H7 (cell line): ENCODE results near the gene ZNF174. TPM values are rescaled to one million over a fixed set of nuclear protein-coding genes. Genes with fewer than 3 reads are reported as not detected.

Experiments
- DNase-seq: peaks from one replicate; pipeline ENCODE4 v3.0.0; 2012
- H3K27me3 ChIP-seq: 2 replicates; pipeline ENCODE4 v1.6.0; 2011; ENCODE audit warnings: mild to moderate bottlenecking, low read length; ENCODE audit not compliant: control insufficient read depth, insufficient read depth
- H3K36me3 ChIP-seq: replicated peaks from 2 replicates; pipeline ENCODE4 v1.5.1; 2011; ENCODE audit warnings: low read length; ENCODE audit not compliant: control insufficient read depth, insufficient read depth
- H3K4me3 ChIP-seq: 2 replicates; pipeline ENCODE4 v1.5.1; 2011; ENCODE audit warnings: low read depth, mild to moderate bottlenecking, control low read depth, low read length, moderate library complexity; ENCODE audit not compliant: insufficient read depth
- total RNA-seq: library from RNA; depleted of rRNA; stranded (reverse); fragments of >200 nt; shearing (Covaris generic); gene quantifications from 2 replicates; pipeline ENCODE4 v1.2.3, GENCODE V29; 2014

ZNF174 gene
- total RNA-seq, 1 experiment from 2014 or later: 11.6 TPM

DNA sequence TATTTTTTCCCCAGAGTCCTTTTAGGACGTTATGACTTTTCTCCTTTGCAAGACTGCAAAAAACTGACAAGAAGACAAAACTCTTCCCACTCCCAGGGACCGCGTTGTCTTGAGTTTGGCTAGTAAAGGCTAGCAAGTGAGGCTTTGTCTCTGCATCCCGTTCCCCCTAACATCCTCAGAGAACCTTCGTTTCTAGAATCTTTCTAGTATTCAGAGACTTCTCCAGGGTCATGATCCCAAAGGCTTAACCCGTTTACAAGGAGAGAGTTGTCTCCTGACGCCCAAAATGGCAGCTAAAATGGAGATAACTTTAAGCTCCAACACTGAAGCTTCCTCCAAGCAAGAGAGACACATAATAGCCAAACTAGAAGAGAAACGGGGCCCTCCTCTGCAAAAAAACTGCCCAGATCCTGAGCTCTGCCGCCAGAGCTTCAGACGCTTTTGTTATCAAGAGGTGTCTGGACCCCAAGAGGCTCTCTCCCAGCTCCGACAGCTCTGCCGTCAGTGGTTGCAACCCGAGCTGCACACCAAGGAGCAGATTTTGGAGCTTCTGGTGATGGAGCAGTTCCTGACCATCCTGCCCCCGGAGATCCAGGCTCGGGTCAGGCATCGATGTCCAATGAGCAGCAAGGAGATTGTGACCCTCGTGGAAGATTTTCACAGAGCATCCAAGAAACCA, 843 bp downstream of the ZNF174 start:
- peaks cover 13% of the 10 kb centered on the region for H3K36me3 ChIP-seq
- H3K27me3 ChIP-seq: no peaks in the 10 kb centered on the region; the same call in 1 of the 2 replicates
- peak overlapping the region; percentile 97 for H3K4me3 ChIP-seq
- peak; percentile 71 for DNase-seq

DNA sequence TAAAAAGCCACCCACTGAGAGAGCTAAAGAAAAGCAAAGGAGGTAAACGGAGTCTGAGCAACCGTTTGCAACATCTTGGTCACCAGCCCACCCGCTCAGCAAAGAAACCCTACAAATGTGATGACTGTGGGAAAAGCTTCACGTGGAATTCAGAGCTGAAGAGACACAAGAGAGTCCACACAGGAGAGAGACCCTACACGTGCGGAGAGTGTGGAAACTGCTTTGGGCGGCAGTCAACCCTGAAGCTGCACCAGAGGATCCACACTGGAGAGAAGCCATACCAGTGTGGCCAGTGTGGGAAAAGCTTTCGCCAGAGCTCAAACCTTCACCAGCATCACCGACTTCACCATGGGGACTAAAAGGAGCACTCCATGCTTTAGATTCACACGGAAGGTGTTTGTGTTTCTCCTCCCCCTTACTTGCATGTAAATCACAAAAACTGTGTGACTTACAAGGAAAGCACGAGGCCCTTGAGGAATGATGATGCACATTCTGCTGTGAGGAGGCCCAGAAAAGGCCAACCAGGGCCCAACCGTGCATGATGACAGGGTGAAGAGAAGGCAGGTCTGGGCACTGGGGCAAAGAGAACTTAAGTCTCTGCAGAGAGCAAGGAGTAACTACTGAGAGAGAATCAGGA, 7.7 kb downstream of the ZNF174 start:
- Histone ChIP-seq H3K4me3 (no peak overlapping the region), H3K36me3 (peaks cover 15% of the 10 kb centered on the region), H3K27me3 (no peaks in the 10 kb centered on the region)
- DNase-seq: no peak

DNA sequence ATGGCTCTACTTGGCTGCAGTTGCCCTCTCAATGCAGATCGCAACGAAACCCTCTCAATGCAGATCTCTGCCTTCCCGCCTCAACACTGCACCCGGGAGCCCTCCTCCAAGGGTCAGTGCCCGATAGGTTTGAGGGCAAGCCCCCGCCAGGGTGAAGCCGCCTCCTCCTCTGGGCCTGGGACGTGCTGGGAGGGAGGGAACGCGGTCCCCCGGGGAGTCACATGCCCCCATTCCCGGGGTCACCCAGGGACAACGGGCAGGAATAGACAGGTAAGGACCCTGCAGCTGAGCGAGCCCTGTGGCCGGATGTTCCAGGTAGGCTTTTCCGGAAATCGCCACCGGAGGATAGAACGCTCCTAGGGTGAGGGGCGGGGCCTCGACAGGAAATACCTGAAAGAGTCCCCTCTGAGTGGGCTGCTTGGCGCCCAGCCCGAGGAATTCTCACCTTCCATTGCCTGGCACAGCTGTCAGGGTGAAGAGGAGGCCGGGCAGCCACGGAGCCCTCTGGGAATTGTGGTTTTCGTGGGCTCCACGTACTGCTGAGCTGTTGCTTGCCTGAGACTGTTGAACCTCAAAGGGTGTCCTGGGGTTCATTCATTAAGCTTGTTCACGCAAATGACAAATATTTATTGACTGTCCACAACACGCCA, 12.8 kb downstream of the ZNF174 start:
- no peak for DNase-seq
- no peak overlapping the region for H3K4me3 ChIP-seq
- no peaks in the 10 kb centered on the region for H3K27me3 ChIP-seq
- peaks cover under 1% of the 10 kb centered on the region for H3K36me3 ChIP-seq

DNA sequence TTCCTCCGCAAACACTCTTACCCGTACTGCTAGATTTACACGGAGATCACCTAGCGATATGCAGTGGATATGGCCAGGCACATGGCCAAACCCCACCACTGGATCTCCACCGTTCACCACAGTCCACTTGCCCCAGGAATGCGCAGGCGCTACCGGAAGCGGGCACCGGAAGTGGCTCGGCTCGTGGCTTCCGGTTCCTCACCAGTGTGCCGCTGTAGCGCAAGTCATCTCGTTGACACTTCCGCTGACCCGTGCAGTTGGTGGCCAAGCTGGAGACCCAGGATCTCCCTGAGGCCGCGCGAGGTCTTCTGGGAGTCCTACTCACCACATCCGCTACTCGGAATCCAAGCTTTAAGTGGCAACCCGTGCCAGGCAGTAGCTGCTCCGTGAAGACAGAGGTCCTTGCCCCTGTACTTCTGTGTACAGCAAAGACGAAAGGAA, 30.8 kb downstream of the ZNF174 start:
- H3K36me3 ChIP-seq: no peaks in the 10 kb centered on the region
- H3K27me3 ChIP-seq: no peaks in the 10 kb centered on the region
- H3K4me3 ChIP-seq: no peak overlapping the region
- no peak for DNase-seq

DNA sequence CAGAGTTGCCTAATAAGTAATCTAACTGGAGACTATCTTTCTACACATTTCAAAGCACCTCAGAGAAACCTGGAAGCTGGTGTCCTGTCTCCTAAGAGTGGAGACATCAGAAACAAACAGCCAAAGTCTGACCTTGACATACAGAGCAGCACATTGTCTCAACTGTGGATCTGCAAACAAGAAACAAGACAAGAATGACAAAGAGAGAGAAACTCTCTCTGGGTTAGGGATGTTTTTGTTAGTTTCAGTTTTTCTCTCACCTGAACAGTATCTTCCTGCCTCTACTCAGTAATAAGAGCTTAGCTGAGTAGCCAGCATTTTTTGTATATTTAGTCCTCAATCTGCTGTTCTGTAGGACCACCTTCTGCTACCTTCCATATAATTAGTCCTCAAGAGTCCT, 33.4 kb downstream of the ZNF174 start:
- Histone ChIP-seq H3K36me3 (no peaks in the 10 kb centered on the region), H3K27me3 (no peaks in the 10 kb centered on the region), H3K4me3 (no peak overlapping the region)
- DNase-seq: no peak

DNA sequence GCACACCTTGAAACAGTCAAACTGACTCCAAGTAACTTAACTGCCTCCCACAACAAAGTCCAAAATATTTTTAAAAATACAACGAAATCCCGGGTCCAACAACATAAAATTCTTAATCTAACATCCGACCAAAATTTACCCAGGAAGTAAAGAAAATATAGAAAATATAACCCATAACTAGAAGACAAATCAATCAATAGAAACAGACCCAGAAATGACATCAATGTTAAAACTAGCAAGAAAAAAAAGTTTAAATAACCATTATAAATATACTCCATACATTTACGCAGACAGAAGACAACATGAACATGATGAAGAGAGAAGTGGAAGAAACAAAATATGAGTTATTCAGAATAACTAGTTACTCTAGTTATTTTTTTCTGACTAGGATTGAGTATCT, 38.6 kb downstream of the ZNF174 start:
- no peaks in the 10 kb centered on the region for H3K36me3 ChIP-seq
- DNase-seq: no peak
- no peak overlapping the region for H3K4me3 ChIP-seq

DNA sequence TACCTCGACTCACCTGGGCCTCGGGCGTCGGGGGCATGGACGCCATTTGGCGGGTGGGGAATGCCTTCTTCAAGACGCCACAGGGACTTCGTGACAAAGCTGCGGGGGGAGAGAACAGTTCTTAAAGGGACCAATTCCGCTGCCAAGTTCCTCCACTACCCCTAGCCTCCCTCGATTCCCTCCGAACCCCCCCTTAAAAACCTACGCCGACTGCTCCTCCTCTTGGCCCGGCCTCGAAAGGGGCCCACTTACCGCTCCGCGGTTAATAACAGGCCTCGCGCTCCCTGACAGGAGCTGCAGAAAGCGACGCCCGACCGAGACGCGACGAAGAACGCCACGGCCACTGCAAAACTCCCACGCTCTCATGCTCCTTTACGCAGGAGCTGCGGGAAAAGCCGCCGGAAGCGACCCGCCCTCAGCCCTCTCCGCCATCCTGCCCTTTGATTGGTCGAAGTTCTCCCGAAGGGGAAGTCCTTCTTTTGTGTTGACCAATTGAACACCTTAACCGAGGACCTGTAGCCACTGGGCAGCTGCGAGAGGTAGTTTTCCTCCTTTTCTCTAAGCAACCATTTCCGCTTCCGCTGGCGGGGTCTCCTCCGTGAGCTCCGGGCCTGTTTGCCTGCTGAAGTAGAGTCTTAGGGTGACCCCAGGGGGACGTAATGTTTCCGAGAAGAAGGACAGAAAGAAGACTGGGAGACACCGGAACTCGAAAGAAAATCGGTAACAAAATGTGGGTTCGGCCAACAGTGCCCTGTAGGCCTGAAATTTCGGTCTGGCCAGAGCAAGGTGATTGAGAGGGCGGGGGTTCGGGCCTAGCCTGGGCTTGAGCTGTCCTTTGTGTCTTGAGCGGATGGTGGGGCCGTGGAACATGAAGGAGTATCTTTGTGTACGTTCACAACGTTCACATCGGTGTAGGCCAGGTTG, 42.4 kb downstream of the ZNF174 start, which contains the start of the genes NAA60 and ZNF597:
TSS of gene NAA60 (plus strand) at position 573 of the 924 bp plus-strand sequence. CDS start 32,548 bp downstream, outside the sequence.
TSS of gene ZNF597 (minus strand) at position 397 of the 924 bp plus-strand sequence. CDS start at position 46, 351 bp downstream.
- Histone ChIP-seq H3K4me3 (peak within 1 kb of the TSS; percentile 56), H3K27me3 (no peaks in the 10 kb centered on the region), H3K36me3 (no peaks in the 10 kb centered on the region)
- DNase-seq: peak; percentile 93

More for the DNA sequence above, 38.6 kb downstream of the ZNF174 start:
- H3K27me3 ChIP-seq: no peaks in the 10 kb centered on the region

DNA sequence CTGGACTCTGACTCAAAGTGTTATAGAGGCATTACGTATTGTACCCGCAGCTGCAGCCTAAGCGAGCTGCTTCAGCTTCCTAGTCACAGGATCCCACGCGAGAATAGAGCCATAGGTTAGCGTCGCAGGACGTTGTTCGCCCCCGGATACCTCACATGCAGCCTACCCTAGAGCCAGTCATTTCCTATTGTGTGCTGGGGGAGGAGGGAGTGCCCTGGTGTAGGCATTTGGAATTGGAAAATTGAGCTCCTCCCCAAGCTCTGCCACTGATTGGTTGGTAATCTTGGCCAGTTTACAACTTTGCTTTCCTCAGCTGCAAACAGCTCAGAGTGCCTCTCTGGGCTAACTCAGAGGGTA, 43.0 kb downstream of the ZNF174 start:
- no peaks in the 10 kb centered on the region for H3K36me3 ChIP-seq
- no peaks in the 10 kb centered on the region for H3K27me3 ChIP-seq
- H3K4me3 ChIP-seq: peak overlapping the region; percentile 56
- no peak for DNase-seq

DNA sequence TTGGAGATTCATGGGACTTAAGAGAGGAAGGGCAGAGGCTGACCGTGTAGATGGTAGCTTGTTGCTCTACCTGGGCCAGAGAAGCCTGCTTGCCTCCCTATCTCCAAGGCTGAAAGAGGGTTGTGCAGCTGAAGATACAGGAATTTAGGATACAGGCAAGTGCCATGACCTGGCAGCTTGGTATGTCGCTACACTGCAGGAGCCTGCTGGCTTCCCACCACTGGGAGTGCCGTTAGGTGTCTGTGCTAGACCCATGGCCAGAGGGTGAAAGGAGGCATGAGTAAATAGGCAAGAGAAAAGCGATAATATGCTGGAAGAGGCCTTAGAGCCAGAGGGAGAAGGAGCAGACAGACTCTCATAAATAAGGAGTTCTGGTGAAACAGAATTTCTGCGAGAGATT, 53.1 kb downstream of the ZNF174 start:
- no peaks in the 10 kb centered on the region for H3K27me3 ChIP-seq
- no peak overlapping the region for H3K4me3 ChIP-seq
- peak; percentile 57 for DNase-seq
- H3K36me3 ChIP-seq: no peaks in the 10 kb centered on the region

DNA sequence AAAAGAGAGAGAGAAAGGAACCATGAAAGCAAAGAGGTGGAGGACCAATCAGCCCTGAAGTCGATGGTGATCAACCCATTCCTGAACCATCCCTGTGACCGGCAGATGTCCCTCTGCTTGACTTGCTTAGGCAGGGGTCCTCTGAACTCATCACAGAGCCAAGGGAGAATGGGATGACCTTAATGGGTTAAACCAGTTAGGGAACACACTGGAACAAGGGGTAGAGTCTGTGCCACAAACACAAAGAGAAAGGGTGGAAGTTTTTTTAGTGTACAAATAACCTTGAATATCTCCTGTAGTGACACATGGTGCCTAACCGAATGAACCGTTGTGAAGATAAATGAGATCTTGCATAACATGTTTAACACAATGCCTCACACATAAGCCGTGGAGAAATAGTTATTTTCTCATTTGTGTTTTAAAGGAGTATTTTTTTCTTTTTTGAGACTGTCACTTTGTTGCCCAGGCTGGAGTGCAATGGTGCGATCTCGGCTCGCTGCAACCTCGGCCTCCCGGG, 53.7 kb downstream of the ZNF174 start:
- no peaks in the 10 kb centered on the region for H3K36me3 ChIP-seq
- no peak overlapping the region for H3K4me3 ChIP-seq
- no peak for DNase-seq
- no peaks in the 10 kb centered on the region for H3K27me3 ChIP-seq

DNA sequence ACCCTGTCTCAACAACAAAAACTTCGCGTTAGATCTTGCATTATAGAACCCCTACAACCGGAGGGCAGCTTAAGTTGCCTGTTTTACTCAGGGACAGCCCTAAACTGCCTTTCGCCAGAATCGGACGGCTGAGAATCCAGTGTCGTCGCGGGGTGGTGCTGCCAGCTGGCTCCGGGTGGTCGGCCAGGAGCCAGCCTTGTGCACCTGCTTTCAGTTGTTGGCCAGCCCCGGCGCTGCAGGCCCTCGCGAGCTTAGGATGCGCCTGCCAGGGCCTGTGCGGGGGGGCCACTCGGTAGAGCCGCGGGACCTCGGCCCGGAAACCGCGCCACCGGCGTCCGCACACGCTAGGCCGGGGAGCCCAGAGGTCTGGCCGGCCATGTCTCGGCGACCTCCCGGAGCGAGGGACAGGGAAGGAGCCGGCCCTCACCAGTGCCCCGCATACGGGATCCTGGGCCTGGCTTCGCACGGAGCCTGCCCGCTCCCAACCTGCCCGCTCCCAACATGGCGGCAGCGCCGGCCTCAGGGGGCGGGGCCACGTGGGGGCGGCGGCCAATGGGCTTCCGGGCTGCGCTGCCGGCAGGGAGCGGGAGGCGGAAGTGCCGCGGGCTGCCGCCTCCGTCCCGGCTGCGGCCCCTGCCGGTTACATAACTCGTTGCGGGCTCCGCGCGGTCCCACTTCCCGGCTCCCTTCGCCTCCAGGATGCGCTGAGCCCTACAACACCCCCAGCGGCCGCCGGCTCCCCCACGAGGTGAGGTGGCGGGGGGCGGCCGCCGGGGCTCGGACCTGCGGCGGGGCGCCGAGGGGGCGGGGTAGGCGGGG, 56.6 kb downstream of the ZNF174 start:
- Histone ChIP-seq H3K4me3 (peak overlapping the region; percentile 90), H3K36me3 (no peaks in the 10 kb centered on the region), H3K27me3 (no peaks in the 10 kb centered on the region)
- peak; percentile 100 for DNase-seq

DNA sequence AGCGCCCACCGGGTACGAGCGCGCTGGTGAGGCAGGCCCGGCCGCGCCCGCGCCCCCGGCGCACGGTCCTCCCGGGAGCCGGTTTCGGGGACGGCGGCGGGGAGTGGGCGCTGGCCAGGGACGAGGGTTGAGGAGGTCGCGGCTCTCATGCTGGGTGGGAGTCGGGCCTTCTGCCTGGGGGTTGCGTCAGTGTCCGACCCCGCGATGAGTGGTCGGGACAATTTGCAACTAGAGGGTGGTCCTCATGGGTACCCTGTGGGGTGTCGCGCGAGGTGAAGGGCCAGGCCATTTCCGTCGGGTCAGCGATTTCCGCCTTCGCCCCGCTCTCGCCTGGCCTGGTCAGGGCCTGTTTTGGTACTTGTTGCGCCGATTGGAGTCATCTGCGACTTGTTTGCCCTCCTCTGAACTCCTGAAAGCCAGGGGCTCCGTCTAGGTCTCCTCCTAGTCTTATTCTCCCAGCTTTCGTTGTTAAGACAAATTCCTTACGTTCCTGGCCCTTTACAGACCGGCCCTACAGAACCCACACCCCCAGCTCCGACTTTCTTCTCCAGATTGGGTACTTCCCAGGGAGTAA, 57.4 kb downstream of the ZNF174 start:
- Histone ChIP-seq H3K4me3 (peak overlapping the region; percentile 90), H3K36me3 (no peaks in the 10 kb centered on the region), H3K27me3 (no peaks in the 10 kb centered on the region)
- DNase-seq: peak; percentile 71

DNA sequence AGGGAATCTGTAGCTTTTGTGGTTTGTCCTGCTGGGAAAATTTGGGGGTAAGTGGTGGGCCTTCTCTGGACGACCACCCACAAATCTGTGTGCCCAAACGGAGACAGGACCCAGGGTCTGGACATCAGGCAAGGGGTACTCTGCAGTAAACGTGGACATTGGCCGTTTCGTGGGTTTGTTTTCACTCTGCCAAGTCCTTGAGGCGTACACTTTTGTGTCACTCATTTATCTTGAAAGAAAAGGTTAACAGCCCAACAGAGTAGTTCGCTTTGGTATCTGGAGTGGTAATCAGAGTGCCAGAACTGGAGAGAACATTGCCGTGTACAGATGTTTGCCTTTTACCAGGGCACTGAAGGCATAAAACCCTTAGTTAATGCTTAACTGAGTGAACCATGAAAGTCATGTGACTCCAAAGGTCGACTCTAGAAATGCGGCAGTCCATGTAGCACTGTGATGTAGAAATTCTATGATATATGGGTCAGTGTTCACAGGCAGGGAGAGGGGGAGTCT, 57.9 kb downstream of the ZNF174 start:
- no peak for DNase-seq
- Histone ChIP-seq H3K27me3 (no peaks in the 10 kb centered on the region), H3K4me3 (peak overlapping the region; percentile 90), H3K36me3 (no peaks in the 10 kb centered on the region)
